Tibial nerve (tissue), 4 donors: ENCODE results near the gene B4GALT2. TPM values are rescaled to one million over a fixed set of nuclear protein-coding genes. Genes with fewer than 3 reads are reported as not detected.

ENCODE experiments used
- DNase-seq, 2 donors: peaks; one replicate each; pipeline ENCODE4 v3.0.0-alpha.2; 2019; ENCODE audit warnings: low spot score in 2 of 2
- H3K27ac ChIP-seq, 4 donors: fragments of 200-600 bp; sonication (generic) in 3 of 4; one replicate each; pipeline ENCODE4 v1.5.1; 2017 to 2019; ENCODE audit warnings: mild to moderate bottlenecking in 1 of 4
- H3K27me3 ChIP-seq, 2 donors: fragments of 200-600 bp; sonication (generic) in 1 of 2; one replicate each; pipeline versions ENCODE4 v1.5.1 to v1.6.0; 2017 to 2019
- H3K36me3 ChIP-seq, 3 donors: fragments of 200-600 bp; sonication (generic); one replicate each; pipeline ENCODE4 v1.5.1; 2018 to 2019
- H3K4me1 ChIP-seq, 4 donors: fragments of 200-600 bp; sonication (generic) in 3 of 4; one replicate each; pipeline ENCODE4 v1.5.1; 2017 to 2019
- H3K4me3 ChIP-seq, 4 donors: fragments of 200-600 bp; sonication (generic) in 3 of 4; one replicate each; pipeline ENCODE4 v1.5.1; 2017 to 2019; ENCODE audit warnings: mild to moderate bottlenecking in 1 of 4, moderate library complexity in 1 of 4
- H3K9me3 ChIP-seq, 4 donors: fragments of 200-600 bp; sonication (generic) in 3 of 4; one replicate each; pipeline ENCODE4 v1.5.1; 2017 to 2019
- EP300 ChIP-seq, 2 donors: sonication (generic); formaldehyde crosslinking; IDR thresholded peaks; one replicate each; pipeline ENCODE4 v1.6.1; 2017; ENCODE audit warnings: antibody characterized with exemption in 2 of 2, mild to moderate bottlenecking in 1 of 2
- POLR2A ChIP-seq, 2 donors: fragments of 450-650 bp; IDR thresholded peaks; one replicate each; pipeline ENCODE4 v1.6.1; 2017; ENCODE audit warnings: antibody characterized with exemption in 2 of 2, mild to moderate bottlenecking in 2 of 2, moderate library complexity in 2 of 2
- WGBS, 2 donors: methylation state at CpG; one replicate each; pipeline ENCODE4 v1.1.5; 2018; 5-methylcytosine and 5-hydroxymethylcytosine counted together
- total RNA-seq, 4 donors: library from RNA; depleted of rRNA; stranded (reverse); fragments of >200 nt; gene quantifications; one replicate each; pipeline ENCODE4 v1.1.0, GENCODE V29; 2016
- TF ChIP-seq, protein P1 (sequence below), 5 experiments: fragments of 200-600 bp in 3 of 5; fragments of 450-650 bp in 2 of 5; sonication (generic) in 3 of 5; IDR thresholded peaks; one replicate each; pipeline ENCODE4 v1.5.1; 2016 to 2019; ENCODE audit warnings: antibody characterized with exemption in 5 of 5, mild to moderate bottlenecking in 3 of 5, moderate library complexity in 2 of 5

The B4GALT2 gene
- total RNA-seq, 4 donors from 2014 or later = 15.5 to 49.8 (median 21.1) TPM

GRCh38 chr1:44012404-44012803, 33.4 kb downstream of the B4GALT2 start:
- 27 to 51% methylated on average over 2 of the region's 2 CpGs for WGBS, 2 donors
- Histone ChIP-seq H3K4me3 (no peak overlapping the region), H3K9me3 (no peaks in the 10 kb centered on the region), H3K36me3 (no peaks in the 10 kb centered on the region), H3K27me3 (no peaks in the 10 kb centered on the region), H3K4me1 (peaks cover 0 to 70% (median 31%) of the 10 kb centered on the region in 4 donors), H3K27ac (peak overlapping the region in 1 of 4 donors; percentile 76)
- TF ChIP-seq EP300 (IDR thresholded peaks at IDR 0.05) (no peak), POLR2A (IDR thresholded peaks at IDR 0.05) (no peak)
- TF ChIP-seq, protein P1, sequence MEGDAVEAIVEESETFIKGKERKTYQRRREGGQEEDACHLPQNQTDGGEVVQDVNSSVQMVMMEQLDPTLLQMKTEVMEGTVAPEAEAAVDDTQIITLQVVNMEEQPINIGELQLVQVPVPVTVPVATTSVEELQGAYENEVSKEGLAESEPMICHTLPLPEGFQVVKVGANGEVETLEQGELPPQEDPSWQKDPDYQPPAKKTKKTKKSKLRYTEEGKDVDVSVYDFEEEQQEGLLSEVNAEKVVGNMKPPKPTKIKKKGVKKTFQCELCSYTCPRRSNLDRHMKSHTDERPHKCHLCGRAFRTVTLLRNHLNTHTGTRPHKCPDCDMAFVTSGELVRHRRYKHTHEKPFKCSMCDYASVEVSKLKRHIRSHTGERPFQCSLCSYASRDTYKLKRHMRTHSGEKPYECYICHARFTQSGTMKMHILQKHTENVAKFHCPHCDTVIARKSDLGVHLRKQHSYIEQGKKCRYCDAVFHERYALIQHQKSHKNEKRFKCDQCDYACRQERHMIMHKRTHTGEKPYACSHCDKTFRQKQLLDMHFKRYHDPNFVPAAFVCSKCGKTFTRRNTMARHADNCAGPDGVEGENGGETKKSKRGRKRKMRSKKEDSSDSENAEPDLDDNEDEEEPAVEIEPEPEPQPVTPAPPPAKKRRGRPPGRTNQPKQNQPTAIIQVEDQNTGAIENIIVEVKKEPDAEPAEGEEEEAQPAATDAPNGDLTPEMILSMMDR (IDR thresholded peaks at IDR 0.05) = no peak
- DNase-seq = no peak

DNA sequence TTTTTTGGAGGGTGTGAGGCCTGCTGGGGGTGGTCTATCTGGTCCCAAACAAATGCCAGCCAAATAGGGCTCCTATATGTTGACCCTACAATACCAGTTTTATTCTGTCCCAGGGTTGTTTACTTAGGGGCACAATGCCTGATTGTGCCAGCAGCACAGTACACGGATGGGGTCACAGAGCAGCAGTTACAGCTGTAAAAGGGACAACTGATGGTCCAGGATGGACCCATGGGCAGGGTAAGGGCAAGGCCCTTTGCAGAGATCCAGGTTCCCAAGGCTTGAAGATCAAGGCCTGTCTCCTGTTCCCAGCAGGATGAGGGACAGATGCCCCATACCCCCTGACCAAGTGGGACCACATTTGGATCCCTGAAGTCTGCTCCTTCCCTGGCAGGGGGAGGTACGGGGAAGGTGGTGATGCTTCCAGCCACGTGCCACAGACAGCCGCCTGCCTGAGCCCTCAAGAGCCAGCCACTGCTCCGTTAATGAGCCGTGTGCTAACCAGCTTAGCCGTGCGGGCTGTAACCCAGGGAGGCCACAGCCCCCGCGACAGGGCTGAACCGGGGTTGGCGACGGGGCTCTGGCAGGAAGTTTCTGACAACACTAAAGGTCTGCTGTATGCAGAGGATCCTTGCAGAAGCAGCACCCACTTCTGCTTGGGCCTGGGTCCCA, 34.1 kb downstream of the B4GALT2 start:
- Histone ChIP-seq H3K4me3 (no peak overlapping the region), H3K27ac (peak overlapping the region in 2 of 4 donors; percentile 17 to 47), H3K36me3 (no peaks in the 10 kb centered on the region), H3K9me3 (no peaks in the 10 kb centered on the region), H3K4me1 (peaks cover 0 to 69% (median 31%) of the 10 kb centered on the region in 4 donors), H3K27me3 (no peaks in the 10 kb centered on the region)
- WGBS, 2 donors = 27 to 51% methylated on average over 13 of the region's 13 CpGs
- no peak for DNase-seq
- TF ChIP-seq, protein P1 (IDR thresholded peaks at IDR 0.05) = no peak
- TF ChIP-seq POLR2A (IDR thresholded peaks at IDR 0.05) (no peak), EP300 (IDR thresholded peaks at IDR 0.05) (no peak)

GRCh38 chr1:44013949-44014348, 34.9 kb downstream of the B4GALT2 start:
- H3K27me3 ChIP-seq = no peaks in the 10 kb centered on the region
- 42 to 47% methylated on average over 5 of the region's 5 CpGs for WGBS, 2 donors

DNA sequence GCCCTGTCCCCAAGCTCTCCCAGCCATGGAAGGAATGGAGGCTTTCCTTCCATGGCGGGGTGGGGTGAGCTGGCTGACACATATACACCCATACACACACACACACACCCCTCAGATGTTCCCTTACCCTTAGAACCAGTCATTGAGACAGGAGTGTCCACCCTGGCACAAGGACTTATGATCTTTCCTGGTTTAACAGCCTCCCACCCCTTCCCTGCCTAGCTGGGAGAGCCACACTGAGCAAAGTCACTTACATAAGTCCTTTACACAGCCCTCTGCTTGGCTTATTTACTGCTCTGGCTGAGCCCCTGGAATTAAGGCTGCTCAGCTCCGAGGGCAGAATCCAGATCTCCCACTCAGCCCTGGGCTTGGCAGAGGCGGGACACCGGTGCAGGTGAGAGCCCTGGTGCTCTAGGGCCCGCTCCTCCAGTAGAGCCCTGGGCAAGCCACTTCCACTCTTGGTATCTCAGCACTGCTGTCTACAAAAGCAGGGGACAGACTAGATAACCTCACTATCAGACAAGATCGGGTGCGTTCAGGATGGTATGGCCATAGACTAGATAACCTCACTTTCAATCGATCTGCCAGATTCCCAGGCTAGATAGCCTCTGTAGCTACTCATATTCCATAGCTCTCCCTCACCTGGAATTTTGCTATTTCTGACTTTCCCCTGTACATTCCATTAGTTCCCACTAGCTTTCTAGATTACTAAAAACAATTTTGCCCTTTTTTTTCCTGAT, 35.5 kb downstream of the B4GALT2 start:
- TF ChIP-seq, protein P1 (IDR thresholded peaks at IDR 0.05) = no peak
- no peak for TF ChIP-seq EP300 (IDR thresholded peaks at IDR 0.05)
- no peak for TF ChIP-seq POLR2A (IDR thresholded peaks at IDR 0.05)
- peaks cover 0 to 72% (median 31%) of the 10 kb centered on the region in 4 donors for H3K4me1 ChIP-seq
- no peak overlapping the region for H3K27ac ChIP-seq
- no peaks in the 10 kb centered on the region for H3K9me3 ChIP-seq
- WGBS, 2 donors = 73 to 77% methylated on average over 8 of the region's 8 CpGs
- no peaks in the 10 kb centered on the region for H3K27me3 ChIP-seq
- H3K36me3 ChIP-seq = no peaks in the 10 kb centered on the region
- no peak for DNase-seq
- no peak overlapping the region for H3K4me3 ChIP-seq

More at GRCh38 chr1:44013949-44014348, 34.9 kb downstream of the B4GALT2 start:
- Histone ChIP-seq H3K36me3 (no peaks in the 10 kb centered on the region), H3K27ac (no peak overlapping the region), H3K4me3 (no peak overlapping the region), H3K4me1 (peaks cover 0 to 69% (median 31%) of the 10 kb centered on the region in 4 donors), H3K9me3 (no peaks in the 10 kb centered on the region)
- TF ChIP-seq EP300 (IDR thresholded peaks at IDR 0.05) = no peak
- TF ChIP-seq, protein P1 (IDR thresholded peaks at IDR 0.05) = no peak
- no peak for DNase-seq

DNA sequence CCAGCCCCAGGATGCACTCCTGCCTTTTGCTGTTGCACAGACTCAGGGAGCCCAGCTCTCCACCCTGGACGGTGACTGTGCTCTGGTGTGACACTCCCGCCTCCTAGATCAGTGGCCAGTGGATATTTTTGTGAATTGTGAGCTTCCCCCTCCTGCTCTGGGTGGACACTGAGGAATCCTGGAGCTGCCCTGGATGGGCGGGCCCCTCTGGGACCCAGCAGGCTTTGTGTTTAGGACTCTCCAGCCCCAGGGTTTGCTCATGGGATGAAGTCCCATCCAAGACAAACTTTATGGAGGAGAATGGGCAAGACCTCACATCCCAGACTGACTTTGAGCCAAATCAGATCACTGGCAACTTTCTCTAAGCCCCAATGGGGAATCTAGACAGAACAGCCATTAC, 36.2 kb downstream of the B4GALT2 start:
- Histone ChIP-seq H3K4me1 (peaks cover 0 to 70% (median 31%) of the 10 kb centered on the region in 4 donors), H3K27me3 (no peaks in the 10 kb centered on the region), H3K9me3 (no peaks in the 10 kb centered on the region), H3K27ac (peak overlapping the region in 1 of 4 donors; percentile 25), H3K4me3 (no peak overlapping the region), H3K36me3 (no peaks in the 10 kb centered on the region)
- TF ChIP-seq POLR2A (IDR thresholded peaks at IDR 0.05) = no peak
- TF ChIP-seq, protein P1 (IDR thresholded peaks at IDR 0.05) = no peak
- TF ChIP-seq EP300 (IDR thresholded peaks at IDR 0.05) = no peak
- DNase-seq = no peak
- WGBS, 2 donors = 22 to 29% methylated on average over 3 of the region's 3 CpGs
